Spleen (tissue), 7 donors: ENCODE data around the gene C14orf132.

Source experiments
- POLR2A ChIP-seq, 3 donors: fragments of 450-650 bp; IDR thresholded peaks; one replicate each; pipeline ENCODE4 v1.5.1; 2017; ENCODE audit warnings: antibody characterized with exemption in 3 of 3, mild to moderate bottlenecking in 1 of 3
- TF ChIP-seq, protein P1 (sequence below), 11 experiments: fragments of 200-600 bp in 7 of 11; fragments of 450-650 bp in 4 of 11; sonication (generic) in 4 of 11; IDR thresholded peaks in 8 of 11; conservative IDR thresholded peaks in 3 of 11; 1 replicate in 7 of 11; 2 replicates in 4 of 11; pipeline versions ENCODE4 v1.4.0 to v1.8.0; 2016 to 2021; ENCODE audit warnings: antibody characterized with exemption in 11 of 11, inconsistent platforms in 4 of 11, mild to moderate bottlenecking in 1 of 11
- donor health status: DM: no; HTN: no; CAD: no; lungs with moderate emphysema.
- donor health status: DM: no; HTN: no; CAD: no.
- donor health status: DM: no; HTN: no; CAD: no.

- TF ChIP-seq, protein P1, sequence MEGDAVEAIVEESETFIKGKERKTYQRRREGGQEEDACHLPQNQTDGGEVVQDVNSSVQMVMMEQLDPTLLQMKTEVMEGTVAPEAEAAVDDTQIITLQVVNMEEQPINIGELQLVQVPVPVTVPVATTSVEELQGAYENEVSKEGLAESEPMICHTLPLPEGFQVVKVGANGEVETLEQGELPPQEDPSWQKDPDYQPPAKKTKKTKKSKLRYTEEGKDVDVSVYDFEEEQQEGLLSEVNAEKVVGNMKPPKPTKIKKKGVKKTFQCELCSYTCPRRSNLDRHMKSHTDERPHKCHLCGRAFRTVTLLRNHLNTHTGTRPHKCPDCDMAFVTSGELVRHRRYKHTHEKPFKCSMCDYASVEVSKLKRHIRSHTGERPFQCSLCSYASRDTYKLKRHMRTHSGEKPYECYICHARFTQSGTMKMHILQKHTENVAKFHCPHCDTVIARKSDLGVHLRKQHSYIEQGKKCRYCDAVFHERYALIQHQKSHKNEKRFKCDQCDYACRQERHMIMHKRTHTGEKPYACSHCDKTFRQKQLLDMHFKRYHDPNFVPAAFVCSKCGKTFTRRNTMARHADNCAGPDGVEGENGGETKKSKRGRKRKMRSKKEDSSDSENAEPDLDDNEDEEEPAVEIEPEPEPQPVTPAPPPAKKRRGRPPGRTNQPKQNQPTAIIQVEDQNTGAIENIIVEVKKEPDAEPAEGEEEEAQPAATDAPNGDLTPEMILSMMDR (IDR thresholded peaks at IDR 0.05 in 8 of 11, conservative IDR thresholded peaks at IDR 0.05 in 3 of 11): no peak
- TF ChIP-seq POLR2A (IDR thresholded peaks at IDR 0.05): no peak
These were observed 99.1 kb downstream of the C14orf132 start for GRCh38 chr14:96138241-96138640.
